ENCODE results near the gene SNX22. TPM values are rescaled to one million over a fixed set of nuclear protein-coding genes. Genes with fewer than 3 reads are reported as not detected.

Gene SNX22
- total RNA-seq, 1 experiment from 2014 or later: 1.6 TPM

DNA sequence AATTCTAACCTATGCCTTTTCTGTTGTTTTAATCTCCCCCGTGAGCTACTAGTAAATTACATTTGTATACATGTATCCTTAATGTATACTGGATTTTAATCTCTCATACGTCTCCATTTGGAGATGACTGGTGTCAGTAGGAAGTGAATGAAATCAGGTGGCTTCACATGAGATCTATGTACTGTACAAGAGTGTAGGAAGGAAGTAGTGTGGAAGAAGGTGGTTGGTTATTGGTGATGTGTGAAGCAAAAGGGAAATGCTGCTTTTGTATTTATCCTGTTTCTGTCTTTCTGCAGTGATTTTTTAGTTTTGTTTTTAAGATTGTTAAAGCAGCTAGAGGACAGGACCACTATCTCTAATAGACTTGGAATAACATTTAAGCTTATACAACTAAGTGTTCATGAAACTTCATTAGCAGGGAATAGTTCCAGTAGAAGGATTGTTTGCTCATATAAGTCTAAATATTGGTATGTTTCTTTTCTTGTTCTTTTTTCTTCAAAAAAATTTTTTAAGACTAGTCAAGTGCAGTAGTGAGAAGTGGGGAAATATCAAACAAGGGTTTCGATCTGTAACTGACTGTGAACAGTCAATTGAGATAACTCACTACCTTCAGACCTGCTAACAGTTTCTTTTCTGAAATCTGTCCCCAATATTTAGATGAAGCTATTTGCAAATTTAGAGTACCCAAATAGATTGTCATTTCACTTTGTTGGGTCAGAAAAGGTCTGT, 40.4 kb upstream of the SNX22 start:
- no peaks in the 10 kb centered on the region for H3K4me1 Mint-ChIP-seq (ENCODE audit: low read depth, unreplicated experiment)
- TF ChIP-seq, protein P1, sequence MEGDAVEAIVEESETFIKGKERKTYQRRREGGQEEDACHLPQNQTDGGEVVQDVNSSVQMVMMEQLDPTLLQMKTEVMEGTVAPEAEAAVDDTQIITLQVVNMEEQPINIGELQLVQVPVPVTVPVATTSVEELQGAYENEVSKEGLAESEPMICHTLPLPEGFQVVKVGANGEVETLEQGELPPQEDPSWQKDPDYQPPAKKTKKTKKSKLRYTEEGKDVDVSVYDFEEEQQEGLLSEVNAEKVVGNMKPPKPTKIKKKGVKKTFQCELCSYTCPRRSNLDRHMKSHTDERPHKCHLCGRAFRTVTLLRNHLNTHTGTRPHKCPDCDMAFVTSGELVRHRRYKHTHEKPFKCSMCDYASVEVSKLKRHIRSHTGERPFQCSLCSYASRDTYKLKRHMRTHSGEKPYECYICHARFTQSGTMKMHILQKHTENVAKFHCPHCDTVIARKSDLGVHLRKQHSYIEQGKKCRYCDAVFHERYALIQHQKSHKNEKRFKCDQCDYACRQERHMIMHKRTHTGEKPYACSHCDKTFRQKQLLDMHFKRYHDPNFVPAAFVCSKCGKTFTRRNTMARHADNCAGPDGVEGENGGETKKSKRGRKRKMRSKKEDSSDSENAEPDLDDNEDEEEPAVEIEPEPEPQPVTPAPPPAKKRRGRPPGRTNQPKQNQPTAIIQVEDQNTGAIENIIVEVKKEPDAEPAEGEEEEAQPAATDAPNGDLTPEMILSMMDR (IDR thresholded peaks at IDR 0.05; ENCODE audit: unreplicated experiment): no peak
- no TSS peak for BruUV-seq (replicated peaks)
- no peak overlapping the region for H3K4me3 Mint-ChIP-seq (ENCODE audit: low read depth, unreplicated experiment)
- no peaks in the 10 kb centered on the region for H3K27me3 Mint-ChIP-seq (ENCODE audit: unreplicated experiment)
- H3K9me3 Mint-ChIP-seq (ENCODE audit: low read depth, unreplicated experiment): no peaks in the 10 kb centered on the region
- no peak for DNase-seq
- H3K27ac Mint-ChIP-seq (ENCODE audit: unreplicated experiment): no peak overlapping the region
- intact Hi-C loops (cut with micrococcal nuclease; ENCODE audit: unreplicated experiment): no loop called here
- CTCF ChIA-PET: no interaction called here
- peaks cover 16% of the 10 kb centered on the region for H3K36me3 Mint-ChIP-seq (ENCODE audit: insufficient read depth, unreplicated experiment)

DNA sequence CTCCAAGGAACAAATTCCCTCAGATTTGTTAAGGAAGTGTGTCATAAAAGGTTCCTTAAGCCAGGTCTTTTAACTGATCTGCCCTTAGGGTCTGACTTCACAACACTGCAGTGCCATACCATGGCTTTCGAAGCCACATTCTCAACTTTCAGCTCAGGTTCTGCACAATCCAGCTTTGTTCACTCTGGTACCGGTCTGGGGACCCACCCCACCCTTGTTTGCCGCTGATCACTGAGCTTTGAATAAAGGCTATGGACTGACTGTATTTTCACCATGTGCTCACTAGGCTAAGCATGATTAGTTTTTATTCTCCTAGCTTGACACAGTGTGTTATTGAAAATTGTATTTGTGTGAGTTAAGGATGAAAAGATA, 39.9 kb upstream of the SNX22 start:
- Mint-ChIP-seq H3K4me1 (ENCODE audit: low read depth, unreplicated experiment) (no peaks in the 10 kb centered on the region), H3K27ac (ENCODE audit: unreplicated experiment) (no peak overlapping the region), H3K36me3 (ENCODE audit: insufficient read depth, unreplicated experiment) (peaks cover 16% of the 10 kb centered on the region), H3K4me3 (ENCODE audit: low read depth, unreplicated experiment) (no peak overlapping the region), H3K27me3 (ENCODE audit: unreplicated experiment) (no peaks in the 10 kb centered on the region), H3K9me3 (ENCODE audit: low read depth, unreplicated experiment) (no peaks in the 10 kb centered on the region)
- TF ChIP-seq, protein P1 (IDR thresholded peaks at IDR 0.05; ENCODE audit: unreplicated experiment): no peak
- CTCF ChIA-PET: no interaction called here
- DNase-seq: no peak
- intact Hi-C loops (cut with micrococcal nuclease; ENCODE audit: unreplicated experiment): no loop called here
- no TSS peak for BruUV-seq (replicated peaks)

DNA sequence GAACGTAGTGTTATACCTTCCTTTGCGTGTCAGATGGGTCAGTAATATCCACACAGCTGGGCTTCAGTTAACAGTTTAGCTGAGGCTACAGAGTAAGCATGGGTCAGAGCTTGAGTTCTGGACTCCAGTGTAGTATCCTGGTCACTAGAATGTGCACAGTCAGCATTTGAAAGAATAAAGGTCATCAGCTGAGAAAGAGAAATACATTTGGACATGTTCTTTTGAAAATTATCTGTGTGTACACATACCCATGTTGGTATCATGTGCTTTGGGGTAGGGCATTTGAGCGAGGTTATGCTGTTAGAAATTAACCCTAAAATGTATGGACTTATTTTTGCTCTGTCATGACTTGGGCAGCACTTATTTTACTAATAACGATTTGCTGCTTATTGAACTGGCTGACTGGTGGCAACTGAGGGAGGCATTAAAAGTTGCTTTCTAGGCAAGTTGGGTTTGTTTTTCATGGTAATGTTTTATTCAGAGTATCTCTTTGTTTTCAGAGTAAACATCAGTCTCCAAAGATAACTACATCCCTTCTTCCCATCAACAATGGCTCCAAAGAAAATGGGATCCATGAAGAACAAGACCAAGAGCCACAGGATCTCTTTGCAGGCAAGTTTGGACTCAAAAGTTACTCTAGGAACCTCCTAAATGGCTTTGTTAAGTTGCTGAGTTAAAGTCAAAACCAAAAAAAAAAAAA, 39.3 kb upstream of the SNX22 start:
- no peak for DNase-seq
- Mint-ChIP-seq H3K4me1 (ENCODE audit: low read depth, unreplicated experiment) (no peaks in the 10 kb centered on the region), H3K4me3 (ENCODE audit: low read depth, unreplicated experiment) (no peak overlapping the region), H3K36me3 (ENCODE audit: insufficient read depth, unreplicated experiment) (peaks cover 20% of the 10 kb centered on the region), H3K9me3 (ENCODE audit: low read depth, unreplicated experiment) (no peaks in the 10 kb centered on the region), H3K27ac (ENCODE audit: unreplicated experiment) (no peak overlapping the region), H3K27me3 (ENCODE audit: unreplicated experiment) (no peaks in the 10 kb centered on the region)
- intact Hi-C loops (cut with micrococcal nuclease; ENCODE audit: unreplicated experiment): no loop called here
- CTCF ChIA-PET: no interaction called here
- BruUV-seq (replicated peaks): no TSS peak
- TF ChIP-seq, protein P1 (IDR thresholded peaks at IDR 0.05; ENCODE audit: unreplicated experiment): no peak

DNA sequence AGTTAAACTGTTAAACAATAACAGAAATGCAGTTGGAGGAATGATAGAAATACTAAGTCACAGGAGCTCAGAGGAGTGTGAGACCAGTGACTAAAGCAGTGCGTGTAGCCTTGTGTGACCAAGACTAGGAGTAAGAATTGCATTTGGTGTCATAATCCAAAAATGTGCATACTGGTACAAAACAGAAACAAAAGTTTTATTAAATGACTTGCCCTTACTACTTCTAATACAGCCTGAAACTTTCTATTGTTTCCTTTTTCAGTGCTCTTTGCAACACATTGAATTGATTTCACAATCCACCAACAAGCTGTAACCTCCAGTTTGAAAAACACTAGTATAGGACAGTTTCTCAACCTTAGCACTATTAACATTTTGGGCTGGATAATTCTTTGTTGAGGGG, 38.6 kb upstream of the SNX22 start:
- H3K9me3 Mint-ChIP-seq (ENCODE audit: low read depth, unreplicated experiment): no peaks in the 10 kb centered on the region
- H3K27ac Mint-ChIP-seq (ENCODE audit: unreplicated experiment): no peak overlapping the region
- intact Hi-C loops (cut with micrococcal nuclease; ENCODE audit: unreplicated experiment): no loop called here
- H3K27me3 Mint-ChIP-seq (ENCODE audit: unreplicated experiment): no peaks in the 10 kb centered on the region
- TF ChIP-seq, protein P1 (IDR thresholded peaks at IDR 0.05; ENCODE audit: unreplicated experiment): no peak
- no TSS peak for BruUV-seq (replicated peaks)
- CTCF ChIA-PET: no interaction called here
- DNase-seq: no peak
- H3K4me1 Mint-ChIP-seq (ENCODE audit: low read depth, unreplicated experiment): no peaks in the 10 kb centered on the region
- H3K4me3 Mint-ChIP-seq (ENCODE audit: low read depth, unreplicated experiment): no peak overlapping the region
- peaks cover 22% of the 10 kb centered on the region for H3K36me3 Mint-ChIP-seq (ENCODE audit: insufficient read depth, unreplicated experiment)
